Thyroid gland (tissue), 4 donors: ENCODE data around the gene PNKD.

Experiments
- POLR2A ChIP-seq, 2 donors: fragments of 450-650 bp; IDR thresholded peaks; one replicate each; pipeline ENCODE4 v1.6.1; 2017; ENCODE audit warnings: antibody characterized with exemption in 2 of 2, mild to moderate bottlenecking in 2 of 2, moderate library complexity in 1 of 2
- TF ChIP-seq, protein P1 (sequence below), 6 experiments: fragments of 200-600 bp in 3 of 6; fragments of 450-650 bp in 3 of 6; sonication (generic) in 3 of 6; IDR thresholded peaks; one replicate each; pipeline ENCODE4 v1.5.1; 2016 to 2019; ENCODE audit warnings: antibody characterized with exemption in 6 of 6, mild to moderate bottlenecking in 2 of 6, inconsistent platforms in 1 of 6, moderate library complexity in 1 of 6

GRCh38 chr2:218224186-218224585 lies 46.1 kb upstream of the PNKD start:
- TF ChIP-seq, protein P1, sequence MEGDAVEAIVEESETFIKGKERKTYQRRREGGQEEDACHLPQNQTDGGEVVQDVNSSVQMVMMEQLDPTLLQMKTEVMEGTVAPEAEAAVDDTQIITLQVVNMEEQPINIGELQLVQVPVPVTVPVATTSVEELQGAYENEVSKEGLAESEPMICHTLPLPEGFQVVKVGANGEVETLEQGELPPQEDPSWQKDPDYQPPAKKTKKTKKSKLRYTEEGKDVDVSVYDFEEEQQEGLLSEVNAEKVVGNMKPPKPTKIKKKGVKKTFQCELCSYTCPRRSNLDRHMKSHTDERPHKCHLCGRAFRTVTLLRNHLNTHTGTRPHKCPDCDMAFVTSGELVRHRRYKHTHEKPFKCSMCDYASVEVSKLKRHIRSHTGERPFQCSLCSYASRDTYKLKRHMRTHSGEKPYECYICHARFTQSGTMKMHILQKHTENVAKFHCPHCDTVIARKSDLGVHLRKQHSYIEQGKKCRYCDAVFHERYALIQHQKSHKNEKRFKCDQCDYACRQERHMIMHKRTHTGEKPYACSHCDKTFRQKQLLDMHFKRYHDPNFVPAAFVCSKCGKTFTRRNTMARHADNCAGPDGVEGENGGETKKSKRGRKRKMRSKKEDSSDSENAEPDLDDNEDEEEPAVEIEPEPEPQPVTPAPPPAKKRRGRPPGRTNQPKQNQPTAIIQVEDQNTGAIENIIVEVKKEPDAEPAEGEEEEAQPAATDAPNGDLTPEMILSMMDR (IDR thresholded peaks at IDR 0.05), result no peak
- TF ChIP-seq POLR2A (IDR thresholded peaks at IDR 0.05), result no peak
